Measurements from ENCODE around the gene TRAF5. TPM values are rescaled to one million over a fixed set of nuclear protein-coding genes. Genes with fewer than 3 reads are reported as not detected.

TRAF5 gene
- polyA plus RNA-seq, 1 experiment: 39.8 TPM

DNA sequence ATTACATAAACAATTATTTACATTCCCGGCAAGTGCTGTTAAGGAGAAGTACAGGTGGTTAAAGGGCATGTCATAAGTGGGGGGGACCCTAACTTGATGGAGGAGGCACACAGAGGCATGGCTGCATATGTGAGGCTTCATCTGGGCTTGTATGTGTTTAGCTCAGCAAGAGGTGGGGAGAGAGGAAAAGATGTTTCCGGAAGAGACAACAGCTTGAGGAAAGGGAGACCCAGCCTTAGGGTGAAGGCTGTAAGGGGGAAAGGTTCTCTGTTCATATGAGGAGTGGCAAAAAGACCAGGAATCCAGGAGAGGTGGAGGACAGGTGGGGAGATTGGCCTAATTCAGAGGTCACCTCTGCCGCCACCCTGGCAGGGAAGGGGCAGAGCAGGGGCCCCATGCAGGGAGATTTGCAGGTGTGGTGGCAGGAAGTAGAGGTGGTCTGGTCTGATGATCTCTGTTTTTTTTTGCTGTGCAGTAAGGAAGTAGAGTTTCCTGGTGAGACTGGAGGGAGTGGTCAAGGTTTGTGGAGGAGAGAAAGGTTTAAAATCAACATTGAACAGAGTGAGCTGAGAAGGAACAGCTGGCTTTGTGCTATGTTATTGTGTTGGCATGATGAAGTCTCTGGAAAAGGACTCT is 9.0 kb downstream of the TRAF5 start:
- no peaks in the 10 kb centered on the region for H3K36me3 ChIP-seq (ENCODE audit: control insufficient read depth, insufficient read depth, low read length)
- H3K4me3 ChIP-seq (ENCODE audit: low read depth, low read length): no peak overlapping the region
- TF ChIP-seq, protein P1, sequence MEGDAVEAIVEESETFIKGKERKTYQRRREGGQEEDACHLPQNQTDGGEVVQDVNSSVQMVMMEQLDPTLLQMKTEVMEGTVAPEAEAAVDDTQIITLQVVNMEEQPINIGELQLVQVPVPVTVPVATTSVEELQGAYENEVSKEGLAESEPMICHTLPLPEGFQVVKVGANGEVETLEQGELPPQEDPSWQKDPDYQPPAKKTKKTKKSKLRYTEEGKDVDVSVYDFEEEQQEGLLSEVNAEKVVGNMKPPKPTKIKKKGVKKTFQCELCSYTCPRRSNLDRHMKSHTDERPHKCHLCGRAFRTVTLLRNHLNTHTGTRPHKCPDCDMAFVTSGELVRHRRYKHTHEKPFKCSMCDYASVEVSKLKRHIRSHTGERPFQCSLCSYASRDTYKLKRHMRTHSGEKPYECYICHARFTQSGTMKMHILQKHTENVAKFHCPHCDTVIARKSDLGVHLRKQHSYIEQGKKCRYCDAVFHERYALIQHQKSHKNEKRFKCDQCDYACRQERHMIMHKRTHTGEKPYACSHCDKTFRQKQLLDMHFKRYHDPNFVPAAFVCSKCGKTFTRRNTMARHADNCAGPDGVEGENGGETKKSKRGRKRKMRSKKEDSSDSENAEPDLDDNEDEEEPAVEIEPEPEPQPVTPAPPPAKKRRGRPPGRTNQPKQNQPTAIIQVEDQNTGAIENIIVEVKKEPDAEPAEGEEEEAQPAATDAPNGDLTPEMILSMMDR (IDR thresholded peaks at IDR 0.05; ENCODE audit: insufficient read depth, low read depth, low read length): no peak
- ChIA-PET CTCF (interaction anchor here (1.8 to 2.3 kb wide), 2 partner anchors 8 to 134 kb away, joined by 5 read pairs; partner anchors contain the start of gene TRAF5), POLR2A (no interaction called here)
- H3K27me3 ChIP-seq (ENCODE audit: control insufficient read depth, insufficient read depth, low read length): no peaks in the 10 kb centered on the region
- DNase-seq (ENCODE audit: low read depth): no peak

DNA sequence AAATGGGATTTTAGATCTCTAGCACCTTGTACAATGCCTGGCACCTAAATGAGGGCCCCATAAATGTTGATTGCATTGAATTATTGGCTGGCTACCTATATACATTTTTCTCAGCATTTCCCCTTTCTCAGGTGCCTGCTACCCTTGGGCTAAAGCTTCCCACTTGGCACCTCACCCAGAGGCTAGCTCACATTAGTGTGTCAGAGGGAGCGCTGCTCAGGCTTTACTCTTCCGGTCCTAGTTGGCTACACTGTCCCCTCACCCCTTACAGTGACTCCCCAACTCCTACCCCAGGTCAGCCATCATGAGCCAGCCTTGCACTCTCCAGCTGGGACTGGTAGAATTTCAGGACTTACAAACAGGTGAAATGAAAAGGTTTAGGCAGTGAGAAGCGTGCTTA is 9.5 kb downstream of the TRAF5 start:
- DNase-seq (ENCODE audit: low read depth): no peak
- TF ChIP-seq, protein P1 (IDR thresholded peaks at IDR 0.05; ENCODE audit: insufficient read depth, low read depth, low read length): no peak
- Histone ChIP-seq H3K27me3 (ENCODE audit: control insufficient read depth, insufficient read depth, low read length) (no peaks in the 10 kb centered on the region), H3K4me3 (ENCODE audit: low read depth, low read length) (no peak overlapping the region), H3K36me3 (ENCODE audit: control insufficient read depth, insufficient read depth, low read length) (no peaks in the 10 kb centered on the region)
- ChIA-PET CTCF (interaction anchor here (1.8 kb wide), 1 partner anchor 9 kb away, joined by 5 read pairs; the partner anchor contains the start of gene TRAF5), POLR2A (no interaction called here)

DNA sequence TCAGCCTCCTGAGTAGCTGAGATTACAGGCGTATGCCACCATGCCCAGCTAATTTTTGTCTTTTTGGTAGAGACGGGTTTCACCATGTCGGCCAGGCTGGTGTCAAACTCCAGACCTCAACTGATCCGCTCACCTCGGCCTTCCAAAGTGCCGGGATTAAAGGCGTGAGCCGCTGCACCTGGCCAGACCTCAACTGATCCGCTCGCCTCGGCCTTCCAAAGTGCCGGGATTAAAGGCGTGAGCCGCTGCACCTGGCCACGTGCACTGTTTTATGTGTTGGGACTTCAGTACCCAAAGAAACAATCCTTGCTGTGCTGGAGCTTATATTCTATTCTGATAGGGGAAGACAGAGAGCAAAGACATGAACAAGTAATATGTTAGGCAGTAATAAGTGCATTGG is 10.1 kb downstream of the TRAF5 start:
- TF ChIP-seq, protein P1 (IDR thresholded peaks at IDR 0.05; ENCODE audit: insufficient read depth, low read depth, low read length): no peak
- no peaks in the 10 kb centered on the region for H3K36me3 ChIP-seq (ENCODE audit: control insufficient read depth, insufficient read depth, low read length)
- ChIA-PET POLR2A (no interaction called here), CTCF (interaction anchor here (1.8 to 2.9 kb wide), 2 partner anchors 10 to 14 kb away, joined by 5 to 12 read pairs; partner anchors contain the start of gene TRAF5)
- no peaks in the 10 kb centered on the region for H3K27me3 ChIP-seq (ENCODE audit: control insufficient read depth, insufficient read depth, low read length)
- no peak for DNase-seq (ENCODE audit: low read depth)
- no peak overlapping the region for H3K4me3 ChIP-seq (ENCODE audit: low read depth, low read length)

DNA sequence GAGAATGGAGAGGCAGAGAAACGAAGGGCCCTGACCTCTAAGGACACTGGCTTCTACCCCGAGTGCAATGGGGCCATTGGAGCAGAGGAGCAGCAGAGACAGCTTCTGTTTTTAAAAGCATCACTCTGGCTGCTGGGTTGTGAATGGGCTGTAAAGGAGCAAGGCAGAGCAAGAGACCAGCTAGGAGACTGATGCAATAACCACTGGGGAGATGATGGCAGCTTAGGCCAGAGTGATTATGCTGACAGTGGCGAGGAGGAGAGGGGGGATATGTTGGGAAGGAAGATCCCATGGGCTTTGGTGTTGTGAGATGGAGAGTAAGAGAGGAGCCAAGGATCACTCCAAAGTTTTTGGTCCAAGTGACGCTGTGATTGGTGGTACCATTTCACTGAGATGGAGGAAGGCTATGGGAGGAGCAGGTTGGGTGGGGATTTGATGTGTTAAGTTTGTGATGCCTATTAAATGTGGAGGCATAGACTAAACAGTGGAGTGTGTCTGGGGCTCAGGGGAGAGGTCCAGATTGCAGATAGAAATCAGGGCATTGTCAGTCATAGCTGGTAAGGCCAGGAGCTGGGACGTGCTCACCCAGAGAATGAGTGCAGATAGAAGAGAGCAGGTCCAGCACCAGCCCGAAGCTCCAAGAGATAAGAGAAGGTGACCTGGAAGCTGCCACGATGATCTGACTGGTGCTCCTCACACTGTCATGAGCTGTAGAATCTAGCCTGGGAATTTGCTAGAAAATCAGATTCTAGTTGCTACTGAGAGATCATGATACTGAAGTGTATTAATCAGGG is 11.0 kb downstream of the TRAF5 start:
- no peak for DNase-seq (ENCODE audit: low read depth)
- ChIA-PET CTCF (interaction anchor here (1.8 to 2.9 kb wide), 2 partner anchors 10 to 13 kb away, joined by 5 to 12 read pairs; partner anchors contain the start of gene TRAF5), POLR2A (no interaction called here)
- TF ChIP-seq, protein P1 (IDR thresholded peaks at IDR 0.05; ENCODE audit: insufficient read depth, low read depth, low read length): no peak
- H3K4me3 ChIP-seq (ENCODE audit: low read depth, low read length): no peak overlapping the region
- no peaks in the 10 kb centered on the region for H3K36me3 ChIP-seq (ENCODE audit: control insufficient read depth, insufficient read depth, low read length)
- H3K27me3 ChIP-seq (ENCODE audit: control insufficient read depth, insufficient read depth, low read length): no peaks in the 10 kb centered on the region

DNA sequence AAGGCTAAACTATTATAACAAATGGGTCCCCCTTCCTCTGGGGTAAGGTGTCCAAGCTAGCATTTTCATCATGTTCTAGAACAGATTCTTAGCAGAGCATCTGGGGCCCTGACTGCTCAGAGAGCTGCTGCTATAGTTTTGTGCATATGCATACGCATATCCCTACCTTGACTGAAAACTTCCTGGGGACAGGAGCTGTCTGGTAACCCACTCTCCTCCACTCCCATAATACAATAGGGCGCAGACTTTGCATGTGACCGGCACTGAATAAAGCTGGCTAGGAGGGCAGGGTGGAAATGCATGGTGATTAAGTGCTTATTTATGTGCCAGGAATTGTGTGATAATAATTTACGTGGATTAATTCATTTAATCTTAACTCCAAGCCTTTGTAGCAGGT is 11.6 kb downstream of the TRAF5 start:
- Histone ChIP-seq H3K27me3 (ENCODE audit: control insufficient read depth, insufficient read depth, low read length) (no peaks in the 10 kb centered on the region), H3K36me3 (ENCODE audit: control insufficient read depth, insufficient read depth, low read length) (no peaks in the 10 kb centered on the region), H3K4me3 (ENCODE audit: low read depth, low read length) (no peak overlapping the region)
- POLR2A ChIA-PET: no interaction called here
- TF ChIP-seq, protein P1 (IDR thresholded peaks at IDR 0.05; ENCODE audit: insufficient read depth, low read depth, low read length): no peak
- CTCF ChIA-PET: interaction anchor here (2.9 kb wide), 1 partner anchor 13 kb away, joined by 12 read pairs; no protein-coding TSS in a partner anchor
- DNase-seq (ENCODE audit: low read depth): no peak

Data from BJ (cell line).